ENCODE results near the gene ZBTB46.
"Not testable (repeated sequence)": the region's sequence is repeated elsewhere in the genome, so short reads cannot be mapped to it uniquely, and the experiment has no call there.

DNA sequence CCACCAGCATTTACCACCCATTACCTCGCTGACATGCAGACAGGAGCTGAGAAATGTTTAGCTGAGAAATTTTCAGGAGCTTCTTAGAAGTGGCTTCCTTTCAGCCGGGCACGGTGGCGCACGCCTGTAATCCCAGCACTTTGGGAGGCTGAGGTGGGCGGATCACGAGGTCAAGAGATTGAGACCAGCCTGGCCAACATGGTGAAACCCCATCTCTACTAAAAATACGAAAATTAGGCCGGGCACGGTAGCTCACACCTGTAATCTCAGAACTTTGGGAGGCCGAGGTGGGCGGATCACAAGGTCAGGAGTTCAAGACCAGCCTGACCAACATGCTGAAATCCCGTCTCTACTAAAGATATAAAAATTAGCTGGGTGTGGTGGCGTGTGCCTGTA lies 20.5 kb upstream of the ZBTB46 start:
- TF ChIP-seq, protein P1, sequence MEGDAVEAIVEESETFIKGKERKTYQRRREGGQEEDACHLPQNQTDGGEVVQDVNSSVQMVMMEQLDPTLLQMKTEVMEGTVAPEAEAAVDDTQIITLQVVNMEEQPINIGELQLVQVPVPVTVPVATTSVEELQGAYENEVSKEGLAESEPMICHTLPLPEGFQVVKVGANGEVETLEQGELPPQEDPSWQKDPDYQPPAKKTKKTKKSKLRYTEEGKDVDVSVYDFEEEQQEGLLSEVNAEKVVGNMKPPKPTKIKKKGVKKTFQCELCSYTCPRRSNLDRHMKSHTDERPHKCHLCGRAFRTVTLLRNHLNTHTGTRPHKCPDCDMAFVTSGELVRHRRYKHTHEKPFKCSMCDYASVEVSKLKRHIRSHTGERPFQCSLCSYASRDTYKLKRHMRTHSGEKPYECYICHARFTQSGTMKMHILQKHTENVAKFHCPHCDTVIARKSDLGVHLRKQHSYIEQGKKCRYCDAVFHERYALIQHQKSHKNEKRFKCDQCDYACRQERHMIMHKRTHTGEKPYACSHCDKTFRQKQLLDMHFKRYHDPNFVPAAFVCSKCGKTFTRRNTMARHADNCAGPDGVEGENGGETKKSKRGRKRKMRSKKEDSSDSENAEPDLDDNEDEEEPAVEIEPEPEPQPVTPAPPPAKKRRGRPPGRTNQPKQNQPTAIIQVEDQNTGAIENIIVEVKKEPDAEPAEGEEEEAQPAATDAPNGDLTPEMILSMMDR (IDR thresholded peaks at IDR 0.05), result not testable (repeated sequence)
- not testable (repeated sequence) for TF ChIP-seq POLR2A, POLR2AphosphoS5 (IDR thresholded peaks at IDR 0.05)
